ENCODE data around the gene ZNF281. TPM values are rescaled to one million over a fixed set of nuclear protein-coding genes. Genes with fewer than 3 reads are reported as not detected.

The ZNF281 gene
- total RNA-seq, 1 experiment from 2014 or later = 23.3 TPM

GRCh38 chr1:200355801-200356200, 54.0 kb downstream of the ZNF281 start:
- POLR2A ChIA-PET = no interaction called here
- Histone ChIP-seq H4K20me1 (ENCODE audit: insufficient read depth) (no peaks in the 10 kb centered on the region), H3K9ac (ENCODE audit: low read length) (no peak overlapping the region), H3K9me2 (ENCODE audit: insufficient read depth) (no peaks in the 10 kb centered on the region), H3K4me1 (ENCODE audit: control insufficient read depth in 1 of 2, insufficient read depth in 2 of 2, low read length in 2 of 2) (peaks cover 0 to 12% of the 10 kb centered on the region in 2 experiments; a peak in 1 of 4 replicates), H3K4me2 (ENCODE audit: low read length) (no peak overlapping the region), H3K4me3 (replicated peaks in 1 of 2; ENCODE audit: low read depth in 1 of 2, low read length in 2 of 2) (no peak overlapping the region), H2AFZ (ENCODE audit: low read depth, low read length, poor library complexity, severe bottlenecking) (no peak overlapping the region), H3K36me3 (ENCODE audit: control insufficient read depth in 1 of 2, insufficient read depth in 2 of 2, low read length in 2 of 2) (no peaks in the 10 kb centered on the region), H3K9me3 (ENCODE audit: control insufficient read depth in 1 of 2, insufficient read depth in 1 of 2, low read depth in 1 of 2, low read length in 2 of 2) (no peaks in the 10 kb centered on the region), H3K79me2 (ENCODE audit: insufficient read depth, low read length) (no peaks in the 10 kb centered on the region), H3K27me3 (ENCODE audit: insufficient read depth, low read length) (no peaks in the 10 kb centered on the region), H3K27ac (ENCODE audit: low read depth, low read length) (no peak overlapping the region)
- intact Hi-C loops (cut with micrococcal nuclease) = no loop called here
- TF ChIP-seq ATF3 (IDR thresholded peaks at IDR 0.05) = no peak
- no peak for TF ChIP-seq FOSL1 (IDR thresholded peaks at IDR 0.05; ENCODE audit: low read depth)
- no peak for TF ChIP-seq RAD21 (IDR thresholded peaks at IDR 0.05; ENCODE audit: low read depth)
- no peak for TF ChIP-seq CBX3 (IDR thresholded peaks at IDR 0.05; ENCODE audit: low read depth)
- no peak for TF ChIP-seq ZFX (IDR thresholded peaks at IDR 0.05)
- TF ChIP-seq YY1 (IDR thresholded peaks at IDR 0.05; ENCODE audit: extremely low read depth, insufficient replicate concordance, low read depth, low read length) = no peak
- no peak for TF ChIP-seq ELF1 (IDR thresholded peaks at IDR 0.05; ENCODE audit: borderline replicate concordance, low read depth)
- TF ChIP-seq ZBTB33 (IDR thresholded peaks at IDR 0.05; ENCODE audit: extremely low read depth, insufficient replicate concordance, low read length) = no peak
- TF ChIP-seq SP1 (IDR thresholded peaks at IDR 0.05; ENCODE audit: low read depth) = no peak
- TF ChIP-seq CTCF (IDR thresholded peaks at IDR 0.05 in 2 of 3, conservative IDR thresholded peaks at IDR 0.05 in 1 of 3; ENCODE audit: borderline replicate concordance in 1 of 3, insufficient read depth in 1 of 3, low read depth in 2 of 3, low read length in 2 of 3) = no peak
- DNase-seq (ENCODE audit: low read depth, low spot score) (no peak), ATAC-seq (no peak)
- CTCF ChIA-PET = no interaction called here
- RAD21 ChIA-PET (ENCODE audit: low non-redundant PET in 1 of 2, low total read pairs in 2 of 2, uncharacterized antibody in 2 of 2, unreplicated experiment in 2 of 2) = no interaction called here
- no TSS peak for BruUV-seq (replicated peaks)

Other genes starting within 250 kb of the ZNF281 start
- gene KIF14, start 210.7 kb upstream of the ZNF281 start, total RNA-seq (2021; ENCODE audit: unreplicated experiment) = 21.8 TPM

Data from HCT116 (cell line).